ENCODE measurements around the gene REXO1. TPM values are rescaled to one million over a fixed set of nuclear protein-coding genes. Genes with fewer than 3 reads are reported as not detected.
A peak's percentile ranks its signal among the peaks of the same experiment; 100 is the strongest.

Gene REXO1
- total and polyA plus RNA-seq, 2 donors (not counting 1 experiment from before 2014, with no cell fraction given) = 72.6 to 898 TPM

DNA sequence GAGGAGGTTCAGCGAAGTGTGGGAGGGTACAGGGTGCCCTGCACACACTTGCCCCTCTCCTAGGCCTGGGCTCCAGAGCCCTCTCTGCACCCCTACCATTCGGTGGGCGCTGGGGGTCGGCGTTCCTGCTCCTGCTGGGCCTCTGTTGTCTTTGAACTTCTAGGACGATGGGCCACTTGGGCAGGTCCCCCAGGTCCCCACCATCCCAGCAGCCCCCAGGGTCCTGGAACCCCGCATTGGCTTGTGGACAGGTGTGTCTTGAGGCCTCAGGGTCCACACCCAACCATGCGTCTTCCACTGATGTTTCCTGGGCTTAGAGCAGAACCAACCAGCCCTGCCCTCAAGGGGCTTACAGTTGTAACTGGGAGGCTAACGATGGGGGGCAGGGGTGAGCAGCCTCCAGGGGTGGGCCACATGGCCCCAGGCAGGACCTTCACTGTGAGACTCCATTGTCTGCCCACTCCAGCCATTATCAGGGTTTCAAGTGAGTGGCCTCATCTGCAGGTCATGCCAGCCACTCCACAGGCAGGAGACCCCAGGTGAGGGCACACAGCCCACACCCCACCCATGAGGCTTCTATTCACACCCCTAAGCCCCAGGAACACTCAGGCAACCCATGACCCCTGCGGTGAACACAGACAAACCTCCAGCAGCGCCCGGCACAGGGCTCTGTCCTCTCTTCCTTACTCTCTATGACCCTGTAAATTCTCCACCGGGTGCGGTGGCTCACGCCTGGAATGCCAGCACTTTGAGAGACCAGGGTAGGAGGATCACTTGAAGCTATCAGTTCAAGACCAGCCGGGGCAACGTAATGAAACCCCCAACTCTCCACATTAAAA is 17.1 kb upstream of the REXO1 start:
- peak overlapping the region; percentile 74 for H3K4me3 Mint-ChIP-seq
- no peaks in the 10 kb centered on the region for H3K9me3 ChIP-seq (ENCODE audit: control extremely low read depth in 1 of 3, control insufficient read depth in 2 of 3, insufficient read depth in 1 of 3, low read length in 2 of 3)
- no peaks in the 10 kb centered on the region for H3K27me3 Mint-ChIP-seq
- H3K36me3 ChIP-seq (replicated peaks in 1 of 2; ENCODE audit: control extremely low read depth in 1 of 2, control insufficient read depth in 1 of 2, extremely low read depth in 1 of 2, insufficient read depth in 2 of 2, low read length in 1 of 2) = peaks cover 0 to 5% of the 10 kb centered on the region in 2 experiments
- ChIA-PET POLR2A (interaction anchor here (0.5 to 1.4 kb wide), 10 partner anchors 9 to 453 kb away, joined by 3 to 22 read pairs (median 5); no protein-coding TSS in a partner anchor), CTCF (interaction anchor here (0.6 to 3.1 kb wide), 23 partner anchors 8 to 451 kb away, joined by 3 to 22 read pairs (median 5); partner anchors contain the start of genes ABHD17A, IZUMO4, MOB3A and REXO1)
- H2AFZ ChIP-seq (ENCODE audit: insufficient read depth, low read depth, low read length, poor library complexity, severe bottlenecking) = peak overlapping the region; percentile 76
- H4K20me1 ChIP-seq (ENCODE audit: control insufficient read depth, insufficient read depth, low read length, poor library complexity, severe bottlenecking) = peaks cover 22% of the 10 kb centered on the region
- TF ChIP-seq EZH2 (IDR thresholded peaks at IDR 0.05; ENCODE audit: borderline replicate concordance, insufficient read depth, low read depth, low read length, poor library complexity, severe bottlenecking) (no peak), CTCF (IDR thresholded peaks at IDR 0.05) (no peak)
- H3K9ac ChIP-seq (ENCODE audit: low read length) = peak overlapping the region; percentile 73
- 85% methylated on average over 14 of the region's 17 CpGs for WGBS (ENCODE audit: insufficient coverage)
- H3K79me2 ChIP-seq (ENCODE audit: control insufficient read depth, insufficient read depth, low read length) = peaks cover 39% of the 10 kb centered on the region
- peak overlapping the region; percentile 85 for H3K27ac Mint-ChIP-seq
- peak overlapping the region in 4 of 5 experiments; percentile 67 to 90 (median 72) for H3K4me3 ChIP-seq (ENCODE audit: control extremely low read depth in 1 of 5, extremely low read depth in 1 of 5, insufficient read depth in 1 of 5, low read depth in 2 of 5, low read length in 4 of 5)
- intact Hi-C loops (cut with micrococcal nuclease) = no loop called here
- peak overlapping the region; percentile 90 to 95 for H3K27ac ChIP-seq (ENCODE audit: low read length in 2 of 2)
- DNase-seq = no peak
- ATAC-seq (ENCODE audit: low read depth) = no peak
- H3K4me1 ChIP-seq (ENCODE audit: control insufficient read depth in 2 of 2, insufficient read depth in 2 of 2, low read length in 2 of 2) = peaks cover 22 to 29% of the 10 kb centered on the region in 2 donors
- H3K4me2 ChIP-seq (replicated peaks; ENCODE audit: low read depth, low read length, poor library complexity, severe bottlenecking) = peak overlapping the region; percentile 84
- H3K27me3 ChIP-seq (replicated peaks in 1 of 4; ENCODE audit: control extremely low read depth in 1 of 4, control insufficient read depth in 3 of 4, insufficient read depth in 4 of 4, low read length in 3 of 4) = no peaks in the 10 kb centered on the region
- peaks cover 21% of the 10 kb centered on the region for H3K4me1 Mint-ChIP-seq
- no peaks in the 10 kb centered on the region for H3K9me3 Mint-ChIP-seq (ENCODE audit: insufficient read depth)
